Panc1 (cell line): Measurements from ENCODE around the gene ACSM5. TPM values are rescaled to one million over a fixed set of nuclear protein-coding genes. Genes with fewer than 3 reads are reported as not detected.
"Not testable (repeated sequence)": the region's sequence is repeated elsewhere in the genome, so short reads cannot be mapped to it uniquely, and the experiment has no call there.

Source experiments
- ATAC-seq: fragments of 200-7000 bp; cut with Tn5 transposase; 2 replicates; pipeline ENCODE4 v1.9.1; 2020; ENCODE audit warnings: mild to moderate bottlenecking, moderate library complexity
- BruUV-seq: library from RNA; stranded (reverse); fragments of 400-500 nt; replicated peaks from 2 replicates; lab custom pipeline; 2021; lab: Mats Ljungman, UMichigan
- CTCF ChIA-PET: fragments of 300-600 bp; sonication (Branson Sonifier 250); formaldehyde crosslinking; loops from one replicate; lab custom pipeline; 2022; ENCODE audit warnings: antibody characterized with exemption; lab: Charles Lee
- POLR2A ChIA-PET: fragments of 300-600 bp; sonication (Branson Sonifier 250); formaldehyde crosslinking; loops from one replicate; lab custom pipeline; 2022; ENCODE audit warnings: antibody characterized with exemption; lab: Charles Lee
- DNase-seq: peaks from one replicate; pipeline ENCODE4 v3.0.0-alpha.2; 2010; ENCODE audit warnings: low read depth, low spot score
- H3K27ac ChIP-seq: 2 replicates; pipeline ENCODE4 v1.5.1; 2011; ENCODE audit warnings: mild to moderate bottlenecking, low read length, inconsistent platforms
- H3K27me3 ChIP-seq: fragments of 200-500 bp; sonication (Bioruptor generic); 2 replicates; pipeline ENCODE4 v1.6.0; 2014; ENCODE audit warnings: low read length, inconsistent platforms; ENCODE audit not compliant: control insufficient read depth, insufficient read depth
- H3K36me3 ChIP-seq: fragments of 200-500 bp; sonication (Bioruptor generic); 2 replicates; pipeline ENCODE4 v1.5.1; 2014; ENCODE audit warnings: inconsistent platforms, mild to moderate bottlenecking, low read length, moderate library complexity; ENCODE audit not compliant: control insufficient read depth, insufficient read depth
- H3K4me1 ChIP-seq: 2 replicates; pipeline ENCODE4 v1.5.1; 2011; ENCODE audit warnings: inconsistent platforms, mild to moderate bottlenecking, low read length, moderate library complexity; ENCODE audit not compliant: control insufficient read depth, insufficient read depth
- H3K4me3 ChIP-seq, 2 experiments: 2 replicates each; pipeline ENCODE4 v1.5.1; 2011 to 2012; ENCODE audit warnings: low read depth in 2 of 2, low read length in 2 of 2, mild to moderate bottlenecking in 2 of 2, inconsistent platforms in 1 of 2, moderate library complexity in 1 of 2
- H3K9me3 ChIP-seq: fragments of 200-500 bp; sonication (Bioruptor generic); 2 replicates; pipeline ENCODE4 v1.5.1; 2014; ENCODE audit warnings: low read depth, mild to moderate bottlenecking, inconsistent platforms, low read length, moderate library complexity; ENCODE audit not compliant: control insufficient read depth, insufficient read depth
- CTCF ChIP-seq: fragments of 450-650 bp; IDR thresholded peaks from 2 replicates; pipeline ENCODE4 v1.5.1; 2017; ENCODE audit warnings: mild to moderate bottlenecking
- POLR2AphosphoS5 ChIP-seq: IDR thresholded peaks from 2 replicates; pipeline ENCODE4 v1.6.1; 2012; ENCODE audit warnings: mild to moderate bottlenecking, low read depth, low read length, moderate library complexity
- REST ChIP-seq, 2 experiments: IDR thresholded peaks; 2 replicates each; pipeline ENCODE4 v1.6.1; 2011 to 2012; ENCODE audit warnings: low read depth in 2 of 2, control low read depth in 1 of 2, low read length in 1 of 2, mild to moderate bottlenecking in 1 of 2, moderate library complexity in 1 of 2; ENCODE audit not compliant: insufficient read depth in 1 of 2
- SIN3A ChIP-seq: IDR thresholded peaks from 2 replicates; pipeline ENCODE4 v1.6.1; 2012; ENCODE audit warnings: low read depth, mild to moderate bottlenecking, low read length, moderate library complexity, borderline replicate concordance; ENCODE audit not compliant: insufficient read depth
- TCF7L2 ChIP-seq: IDR thresholded peaks from 2 replicates; pipeline ENCODE4 v1.6.1; 2011; ENCODE audit warnings: mild to moderate bottlenecking, low read depth, low read length, inconsistent platforms
- in situ Hi-C: cut with HindIII; loops from 2 replicates; pipeline ENCODE4 v1.10.0; 2016; ENCODE audit warnings: low sequenced_read_pairs, low pct_unique_long_range_greater_than_20kb
- intact Hi-C: fragments of 100-400 bp; cut with micrococcal nuclease; formaldehyde crosslinking; loops from one replicate; pipeline ENCODE4 v1.10.0; 2022; ENCODE audit not compliant: unreplicated experiment
- total RNA-seq: library from RNA; stranded (reverse); gene quantifications from one replicate; pipeline ENCODE4 v1.2.1, GENCODE V29; 2021; ENCODE audit not compliant: unreplicated experiment

ACSM5 gene
- total RNA-seq, 1 experiment from 2014 or later = 0.21 TPM

GRCh38 chr16:20441191-20441590 is 31.9 kb downstream of the ACSM5 start:
- intact Hi-C loops = no loop called here
- no peak overlapping the region for H3K4me3 ChIP-seq
- BruUV-seq = no TSS peak
- DNase-seq (no peak), ATAC-seq (no peak)
- ChIA-PET CTCF (no interaction called here), POLR2A (no interaction called here)
- H3K27me3 ChIP-seq = peaks cover 6% of the 10 kb centered on the region
- TF ChIP-seq TCF7L2 = no peak
- TF ChIP-seq POLR2AphosphoS5 = no peak
- TF ChIP-seq CTCF = no peak
- TF ChIP-seq REST (IDR thresholded peaks at IDR 0.05; ENCODE audit: insufficient read depth in 1 of 2, low read depth in 2 of 2, low read length in 1 of 2) = no peak
- no peak for TF ChIP-seq SIN3A
- H3K9me3 ChIP-seq = no peaks in the 10 kb centered on the region
- no peaks in the 10 kb centered on the region for H3K4me1 ChIP-seq
- no peak overlapping the region for H3K27ac ChIP-seq
- H3K36me3 ChIP-seq = no peaks in the 10 kb centered on the region
- in situ Hi-C loops = no loop called here

- H3K27ac ChIP-seq, POLR2A ChIA-PET, H3K4me1 ChIP-seq, ATAC-seq, H3K9me3 ChIP-seq, intact Hi-C loops, BruUV-seq, H3K36me3 ChIP-seq, in situ Hi-C loops, DNase-seq, CTCF ChIA-PET, H3K4me3 ChIP-seq, H3K27me3 ChIP-seq: not testable (repeated sequence)
These were observed 32.5 kb downstream of the ACSM5 start for GRCh38 chr16:20441859-20442258.

GRCh38 chr16:20446652-20447393 is 37.5 kb downstream of the ACSM5 start:
- DNase-seq, BruUV-seq, ATAC-seq, H3K9me3 ChIP-seq, POLR2A ChIA-PET, CTCF ChIA-PET, H3K27me3 ChIP-seq, H3K4me3 ChIP-seq, H3K4me1 ChIP-seq, H3K27ac ChIP-seq, intact Hi-C loops, H3K36me3 ChIP-seq, in situ Hi-C loops: not testable (repeated sequence)

- H3K36me3 ChIP-seq, POLR2A ChIA-PET, CTCF ChIA-PET, H3K27ac ChIP-seq, H3K4me1 ChIP-seq, DNase-seq, H3K4me3 ChIP-seq, H3K27me3 ChIP-seq, ATAC-seq, in situ Hi-C loops, intact Hi-C loops, H3K9me3 ChIP-seq, BruUV-seq: not testable (repeated sequence)
These were observed 42.0 kb downstream of the ACSM5 start, which contains the start of gene ACSM2A for GRCh38 chr16:20451364-20451763. TSS of gene ACSM2A (plus strand) at chr16:20451521. CDS start at chr16:20460115, 8,594 bp downstream.

GRCh38 chr16:20453633-20454032 is 44.3 kb downstream of the ACSM5 start:
- H3K36me3 ChIP-seq, DNase-seq, H3K4me1 ChIP-seq, CTCF ChIA-PET, H3K4me3 ChIP-seq, BruUV-seq, H3K9me3 ChIP-seq, POLR2A ChIA-PET, H3K27ac ChIP-seq, in situ Hi-C loops, intact Hi-C loops, H3K27me3 ChIP-seq, ATAC-seq: not testable (repeated sequence)
